Ramos (cell line): ENCODE data around the gene MPPED1.

Source experiments
- in situ Hi-C: fragments of 300-500 bp; cut with MboI; formaldehyde crosslinking; loops from one replicate; pipeline ENCODE4 v1.14.3; 2022; ENCODE audit warnings: low sequenced_read_pairs; ENCODE audit not compliant: unreplicated experiment

MPPED1 gene

GRCh38 chr22:43391306-43391705 is 20.5 kb upstream of the MPPED1 start:
- in situ Hi-C loops = no loop called here

DNA sequence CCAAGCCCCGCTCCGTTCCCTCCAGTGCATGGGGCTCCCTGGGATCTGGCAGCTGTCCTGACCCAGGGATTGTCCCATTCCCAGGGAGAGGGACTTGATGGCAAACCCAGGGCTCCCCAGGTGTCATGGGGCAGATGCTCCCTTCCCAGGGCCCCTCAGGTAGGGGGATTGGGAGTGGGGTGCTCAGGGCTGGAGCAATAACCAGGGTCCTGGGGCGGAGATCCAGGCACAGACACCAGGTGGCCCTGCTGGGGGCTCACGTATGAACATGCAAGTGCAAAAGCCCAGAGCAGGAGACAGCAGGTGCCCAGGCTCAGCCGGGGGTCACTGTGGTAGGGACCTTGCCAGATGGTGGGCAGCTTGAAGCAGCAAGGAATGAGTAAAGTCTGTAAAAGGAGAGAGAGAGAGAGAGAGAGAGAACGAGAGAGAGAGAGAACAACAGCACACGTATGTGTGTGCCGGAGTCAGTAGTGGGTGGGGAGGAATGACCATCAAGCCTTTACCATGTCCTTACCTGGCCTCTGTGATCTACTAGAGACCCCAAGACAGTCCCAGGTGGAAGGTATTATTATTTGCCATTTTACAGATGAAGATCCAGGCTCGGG is 19.3 kb upstream of the MPPED1 start:
- in situ Hi-C loops = no loop called here

- in situ Hi-C loops = no loop called here
These were observed 18.5 kb upstream of the MPPED1 start for GRCh38 chr22:43393132-43393843.

GRCh38 chr22:43393844-43394474 is 17.9 kb upstream of the MPPED1 start:
- in situ Hi-C loops = no loop called here

- in situ Hi-C loops = no loop called here
These were observed 16.6 kb upstream of the MPPED1 start for GRCh38 chr22:43395086-43395695.

DNA sequence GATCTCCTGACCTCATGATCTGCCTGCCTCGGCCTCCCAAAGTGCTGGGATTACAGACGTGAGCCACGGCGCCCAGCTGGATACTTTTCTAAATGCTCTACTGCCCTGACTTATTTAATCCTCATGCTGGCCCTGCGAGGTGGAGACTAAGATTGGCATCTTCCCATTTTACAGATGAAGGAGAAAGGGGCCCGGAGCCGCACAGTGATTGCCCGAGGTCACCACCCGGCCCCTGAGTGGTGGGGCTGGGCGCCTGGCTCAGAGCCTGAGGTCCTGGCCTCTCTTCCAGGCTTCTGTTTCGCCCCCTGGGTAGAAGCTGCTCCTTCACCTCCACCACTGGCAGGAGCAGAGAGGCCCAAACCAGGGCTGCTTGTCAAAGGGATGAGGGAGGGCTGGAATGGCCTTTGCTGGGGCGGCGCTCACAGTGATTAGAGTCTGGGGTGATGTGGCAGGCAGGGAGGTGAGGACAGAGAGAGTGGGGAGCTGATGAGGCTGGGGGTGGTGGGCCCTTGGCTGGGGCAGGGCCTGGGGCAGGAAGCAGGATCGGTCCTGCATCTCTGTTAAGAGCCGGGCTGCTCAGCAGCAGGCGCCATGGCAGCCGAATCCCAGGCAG is 15.4 kb upstream of the MPPED1 start:
- in situ Hi-C loops = no loop called here

GRCh38 chr22:43396934-43397457 is 14.8 kb upstream of the MPPED1 start:
- in situ Hi-C loops = no loop called here

GRCh38 chr22:43397766-43398165 is 14.0 kb upstream of the MPPED1 start:
- in situ Hi-C loops = no loop called here

DNA sequence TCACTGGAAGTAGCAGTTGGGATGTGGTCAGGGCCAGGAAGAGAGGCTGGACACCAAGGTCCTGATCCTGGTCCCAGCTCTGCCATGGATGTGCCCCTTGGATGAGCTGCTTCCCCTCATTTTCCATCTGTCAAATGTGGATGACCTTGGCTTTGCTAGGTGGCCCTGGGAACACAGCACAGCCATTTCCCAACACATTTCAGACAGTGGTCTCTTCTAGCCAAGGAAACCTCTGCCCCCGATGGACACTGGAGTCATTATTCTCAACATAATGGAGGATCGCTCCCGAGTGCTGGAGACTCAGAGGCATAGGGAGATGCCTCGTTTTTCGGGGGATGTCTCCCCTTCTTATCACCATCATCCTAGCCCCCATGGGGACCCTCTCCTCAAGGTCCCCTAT is 13.6 kb upstream of the MPPED1 start:
- in situ Hi-C loops = no loop called here

DNA sequence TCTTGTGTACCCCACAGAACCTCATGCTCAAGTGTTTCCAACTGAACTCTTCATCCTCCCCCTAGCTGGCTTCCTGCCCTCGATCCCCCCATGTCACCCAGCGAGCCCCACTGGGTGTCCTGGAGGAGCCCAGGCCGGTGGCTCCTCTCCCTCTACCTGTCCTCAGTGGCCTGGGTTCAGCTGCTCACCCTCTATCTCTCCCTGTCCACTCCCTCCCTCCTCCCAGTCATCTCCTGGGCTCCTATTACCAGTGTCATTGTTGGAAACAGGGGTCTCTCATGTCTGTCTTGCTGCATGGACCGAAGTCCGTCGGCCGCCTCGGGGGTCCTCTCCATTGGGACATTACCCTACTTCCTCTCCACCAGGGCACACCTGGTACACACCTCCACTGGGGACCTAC is 12.9 kb upstream of the MPPED1 start:
- in situ Hi-C loops = no loop called here

DNA sequence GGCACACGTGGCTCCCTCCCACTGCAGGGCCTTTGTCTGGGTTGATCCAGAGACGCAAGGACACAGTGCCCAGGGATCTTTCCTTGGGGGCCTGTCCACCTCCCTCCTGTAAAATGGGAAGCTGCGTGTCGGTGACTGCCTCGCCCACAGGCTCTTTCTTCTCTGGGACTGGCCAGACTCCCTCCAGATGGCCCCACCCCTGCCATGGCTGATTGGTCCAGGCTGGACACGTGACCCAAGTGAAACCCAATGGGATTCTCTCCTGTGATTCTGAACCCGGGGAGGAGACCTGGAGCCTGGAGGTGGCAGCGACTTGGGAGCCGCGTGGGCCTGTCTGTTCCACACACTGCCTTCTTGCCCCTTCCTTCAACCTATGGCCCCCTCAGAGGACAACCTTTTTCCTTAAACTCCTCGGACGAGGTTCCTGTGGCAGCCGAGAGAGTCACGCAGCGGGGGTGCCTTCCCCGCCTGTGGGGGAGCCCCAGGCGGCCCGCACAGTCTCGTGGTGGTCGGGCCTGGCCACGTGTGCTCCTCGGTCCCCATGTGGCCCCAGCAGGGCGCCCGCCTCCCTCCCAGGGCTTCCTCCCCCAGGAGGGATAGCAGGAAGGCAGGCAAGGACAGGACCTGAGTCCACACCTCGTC is 12.4 kb upstream of the MPPED1 start:
- in situ Hi-C loops = no loop called here

- in situ Hi-C loops = no loop called here
These were observed 11.8 kb upstream of the MPPED1 start for GRCh38 chr22:43399980-43400358.

GRCh38 chr22:43400449-43400848 is 11.4 kb upstream of the MPPED1 start:
- in situ Hi-C loops = no loop called here

DNA sequence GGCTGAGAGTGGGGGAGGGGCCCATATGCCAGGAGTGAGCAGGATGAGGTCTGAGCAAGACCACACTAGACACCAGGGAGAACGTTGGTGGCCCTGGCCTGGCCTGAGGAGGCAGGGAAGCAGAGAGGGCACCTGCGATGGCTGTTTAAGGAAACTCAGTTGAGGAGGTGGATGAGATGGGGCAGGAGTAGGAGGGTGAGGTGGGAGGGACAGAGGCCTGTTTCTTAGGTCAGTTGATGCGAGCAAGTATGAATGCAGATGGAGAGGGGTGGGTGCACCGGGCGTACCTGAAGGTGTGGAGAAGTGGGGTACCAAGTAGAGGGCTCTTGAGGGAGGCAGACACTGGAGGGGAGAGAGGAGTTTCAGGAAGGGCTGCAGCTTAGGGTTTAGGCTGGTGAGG is 10.6 kb upstream of the MPPED1 start:
- in situ Hi-C loops = no loop called here

GRCh38 chr22:43401661-43402060 is 10.2 kb upstream of the MPPED1 start:
- in situ Hi-C loops = no loop called here

DNA sequence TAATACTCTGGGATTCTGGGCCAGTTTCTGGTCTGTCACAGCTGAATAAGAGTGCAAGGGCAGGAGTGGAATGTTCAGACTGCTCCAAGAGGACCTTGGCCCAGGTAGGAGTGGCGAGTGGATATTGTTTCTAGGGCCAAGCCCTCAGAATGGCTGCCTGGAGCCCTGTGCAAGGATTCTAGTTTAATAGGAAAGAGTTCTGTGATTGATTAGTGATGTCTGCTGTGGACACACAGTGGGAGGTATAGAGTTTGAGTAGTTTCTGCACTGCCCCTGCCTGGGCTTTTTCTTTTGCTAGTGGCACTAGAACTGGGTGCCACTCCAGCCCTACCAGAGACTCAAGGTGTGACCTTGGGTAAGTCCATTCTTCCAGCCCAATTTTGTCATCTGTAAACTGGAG is 9.7 kb upstream of the MPPED1 start:
- in situ Hi-C loops = no loop called here

DNA sequence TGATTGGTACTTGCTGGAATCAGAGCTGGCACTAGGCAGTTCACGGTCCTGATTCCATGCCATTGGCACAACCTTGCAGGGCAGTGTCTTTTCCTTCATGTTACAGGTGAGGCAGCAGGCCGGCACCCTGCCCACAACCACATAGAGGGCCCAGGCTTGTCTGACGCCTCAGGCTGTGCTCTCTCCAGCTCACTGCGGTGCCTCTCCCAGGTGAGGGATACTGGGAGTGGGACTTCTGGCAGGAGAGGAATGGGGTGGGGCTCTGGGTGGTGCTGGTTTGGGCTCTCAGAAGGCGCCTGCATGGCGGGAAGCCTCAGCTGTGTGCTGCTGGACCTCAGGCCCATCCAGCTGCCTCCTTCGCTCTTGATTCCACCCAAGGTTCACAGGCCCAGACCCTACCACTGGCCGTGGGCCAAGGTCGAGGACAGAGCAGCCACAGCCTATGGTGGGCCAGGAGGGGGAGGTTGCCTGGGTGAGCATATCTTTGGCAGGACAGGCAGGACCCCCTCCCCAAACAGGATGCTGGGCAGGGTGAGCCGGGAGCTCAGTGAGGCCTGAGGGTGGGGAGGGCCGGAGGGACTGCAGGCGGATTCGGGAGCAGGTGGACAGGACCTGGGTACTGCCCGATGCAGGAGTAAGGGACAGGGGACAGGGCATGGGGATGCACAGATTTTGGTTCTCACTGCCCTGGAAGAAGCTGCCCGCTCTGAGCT is 7.0 kb upstream of the MPPED1 start:
- in situ Hi-C loops = no loop called here

- in situ Hi-C loops = no loop called here
These were observed 5.5 kb upstream of the MPPED1 start for GRCh38 chr22:43406186-43406790.

- in situ Hi-C loops = no loop called here
These were observed 4.2 kb upstream of the MPPED1 start for GRCh38 chr22:43407591-43407990.
